Fibroblast of lung (primary cell): ENCODE measurements around the gene SPARC.

Experiments
- CTCF ChIP-seq, 2 donors: IDR thresholded peaks in 1 of 2; conservative IDR thresholded peaks in 1 of 2; 1 replicate in 1 of 2; 2 replicates in 1 of 2; pipeline ENCODE4 v1.5.1; 2011 to 2012; ENCODE audit warnings: low read length in 2 of 2, control low read depth in 1 of 2, inconsistent platforms in 1 of 2, low read depth in 1 of 2, mild to moderate bottlenecking in 1 of 2
- EZH2 ChIP-seq: IDR thresholded peaks from 2 replicates; pipeline ENCODE4 v1.5.1; 2012; ENCODE audit warnings: low read length, control low read depth, mild to moderate bottlenecking; ENCODE audit errors: missing control alignments

- TF ChIP-seq CTCF (conservative IDR thresholded peaks at IDR 0.05 in 1 of 2, IDR thresholded peaks at IDR 0.05 in 1 of 2; ENCODE audit: low read depth in 1 of 2, low read length in 2 of 2): no peak
- TF ChIP-seq EZH2: no peak
Observed at GRCh38 chr5:151617841-151618710, 68.6 kb downstream of the SPARC start.
